ENCODE data around the gene CROCC. TPM values are rescaled to one million over a fixed set of nuclear protein-coding genes. Genes with fewer than 3 reads are reported as not detected.

The CROCC gene
- polyA plus RNA-seq, 1 donor (not counting 4 experiments of a cell fraction or from before 2014, with no cell fraction given): 8.2 TPM

DNA sequence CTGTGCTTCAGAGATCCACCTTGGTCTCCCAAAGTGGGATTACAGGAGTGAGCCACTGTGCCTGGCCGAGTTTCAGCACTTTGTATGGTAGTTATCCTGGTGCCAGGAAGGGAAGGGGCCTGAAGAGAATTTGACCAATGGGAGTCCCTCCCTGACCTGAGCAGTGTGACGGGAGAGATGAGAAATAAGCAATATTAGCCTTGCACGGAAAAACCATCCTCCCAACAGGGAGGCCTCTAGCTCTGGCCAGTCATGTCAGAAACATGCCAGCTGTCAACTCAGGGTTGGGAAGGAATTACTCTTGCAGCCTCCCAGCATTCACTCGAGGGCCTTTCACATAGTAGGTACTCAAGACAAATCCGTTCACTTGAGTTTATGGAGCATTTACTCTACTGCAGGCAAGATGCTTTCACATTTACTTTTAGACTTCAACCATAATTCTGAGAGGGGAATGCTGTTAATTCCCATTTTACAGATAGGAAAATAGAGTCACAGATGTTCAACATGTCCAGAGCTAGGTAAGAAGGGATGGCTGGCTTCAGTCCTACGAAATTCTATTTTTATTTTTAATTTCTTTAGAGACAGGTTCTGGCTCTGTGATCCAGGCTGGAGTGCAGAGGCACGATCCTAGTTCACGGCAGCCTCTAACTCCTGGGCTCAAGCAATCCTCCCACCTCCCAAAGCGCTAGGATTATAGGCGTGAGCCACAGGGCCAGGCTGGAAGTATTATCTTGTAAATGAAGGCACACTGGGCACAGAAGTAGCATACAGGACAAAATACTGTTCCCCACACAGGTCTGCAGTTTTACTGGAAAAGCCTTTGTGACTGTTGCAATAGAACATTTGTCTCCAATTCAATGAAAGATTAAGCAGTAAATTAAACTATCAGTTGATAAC, 93.2 kb downstream of the CROCC start:
- Histone ChIP-seq H3K9me1 (ENCODE audit: control insufficient read depth, extremely low read depth, insufficient read depth, low read length) (peaks cover 2% of the 10 kb centered on the region), H3K9me3 (ENCODE audit: control insufficient read depth, low read depth, low read length) (no peaks in the 10 kb centered on the region), H3K4me3 (ENCODE audit: control insufficient read depth in 2 of 3, extremely low read depth in 1 of 3, insufficient read depth in 2 of 3, low read depth in 1 of 3, low read length in 3 of 3) (no peak overlapping the region), H2AFZ (ENCODE audit: control insufficient read depth, low read length) (no peak overlapping the region), H3K4me1 (ENCODE audit: control insufficient read depth, extremely low read depth, insufficient read depth, low read length) (peaks cover 33% of the 10 kb centered on the region), H3K9ac (ENCODE audit: control insufficient read depth, extremely low read depth, insufficient read depth, low read length) (no peak overlapping the region), H3K79me2 (ENCODE audit: control insufficient read depth, insufficient read depth, low read length) (peaks cover 9% of the 10 kb centered on the region), H4K20me1 (ENCODE audit: control insufficient read depth, extremely low read depth, insufficient read depth, low read length) (peaks cover 4% of the 10 kb centered on the region), H3K27me3 (ENCODE audit: control insufficient read depth, extremely low read depth, insufficient read depth, low read length) (no peaks in the 10 kb centered on the region), H3K36me3 (ENCODE audit: control insufficient read depth in 2 of 2, extremely low read depth in 1 of 2, insufficient read depth in 2 of 2, low read length in 2 of 2) (peaks cover 8 to 10% of the 10 kb centered on the region in 2 experiments), H3K4me2 (ENCODE audit: control insufficient read depth, extremely low read depth, insufficient read depth, low read depth, low read length) (no peak overlapping the region), H3K27ac (ENCODE audit: control insufficient read depth, insufficient read depth, low read length) (no peak overlapping the region)
- dilution Hi-C loops (cut with MboI; ENCODE audit: extremely low pct_ligation_motif_present, low sequenced_read_pairs): no loop called here
- FAIRE-seq: no peak
- TF ChIP-seq EZH2 (IDR thresholded peaks at IDR 0.05; ENCODE audit: low read length): no peak
- TF ChIP-seq, protein P1, sequence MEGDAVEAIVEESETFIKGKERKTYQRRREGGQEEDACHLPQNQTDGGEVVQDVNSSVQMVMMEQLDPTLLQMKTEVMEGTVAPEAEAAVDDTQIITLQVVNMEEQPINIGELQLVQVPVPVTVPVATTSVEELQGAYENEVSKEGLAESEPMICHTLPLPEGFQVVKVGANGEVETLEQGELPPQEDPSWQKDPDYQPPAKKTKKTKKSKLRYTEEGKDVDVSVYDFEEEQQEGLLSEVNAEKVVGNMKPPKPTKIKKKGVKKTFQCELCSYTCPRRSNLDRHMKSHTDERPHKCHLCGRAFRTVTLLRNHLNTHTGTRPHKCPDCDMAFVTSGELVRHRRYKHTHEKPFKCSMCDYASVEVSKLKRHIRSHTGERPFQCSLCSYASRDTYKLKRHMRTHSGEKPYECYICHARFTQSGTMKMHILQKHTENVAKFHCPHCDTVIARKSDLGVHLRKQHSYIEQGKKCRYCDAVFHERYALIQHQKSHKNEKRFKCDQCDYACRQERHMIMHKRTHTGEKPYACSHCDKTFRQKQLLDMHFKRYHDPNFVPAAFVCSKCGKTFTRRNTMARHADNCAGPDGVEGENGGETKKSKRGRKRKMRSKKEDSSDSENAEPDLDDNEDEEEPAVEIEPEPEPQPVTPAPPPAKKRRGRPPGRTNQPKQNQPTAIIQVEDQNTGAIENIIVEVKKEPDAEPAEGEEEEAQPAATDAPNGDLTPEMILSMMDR (optimal IDR thresholded peaks at IDR 0.05 in 1 of 3, IDR thresholded peaks at IDR 0.05 in 1 of 3, conservative IDR thresholded peaks at IDR 0.05 in 1 of 3; ENCODE audit: extremely low read depth in 1 of 3, insufficient read depth in 2 of 3, low read length in 3 of 3): no peak
- DNase-seq (ENCODE audit: low read depth, low spot score): no peak

DNA sequence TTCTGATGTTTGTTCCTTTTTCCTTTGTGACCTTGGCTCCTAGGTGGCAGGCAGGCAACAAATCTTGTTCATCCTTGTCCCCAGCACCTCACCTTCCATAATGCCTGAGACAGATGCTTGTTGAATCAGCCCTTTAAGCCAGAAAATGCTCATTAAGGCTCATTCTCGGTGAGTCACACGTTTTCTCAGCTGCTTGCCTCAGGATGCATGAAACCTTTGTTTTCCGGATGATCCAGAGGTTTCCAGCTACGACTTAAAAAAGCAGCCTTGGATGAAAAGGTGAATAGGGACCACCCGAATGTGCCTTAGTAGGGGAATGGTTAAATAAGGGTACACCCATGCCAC, 94.6 kb downstream of the CROCC start:
- dilution Hi-C loops (cut with MboI; ENCODE audit: extremely low pct_ligation_motif_present, low sequenced_read_pairs): no loop called here
- TF ChIP-seq EZH2 (IDR thresholded peaks at IDR 0.05; ENCODE audit: low read length): no peak
- TF ChIP-seq, protein P1 (optimal IDR thresholded peaks at IDR 0.05 in 1 of 3, IDR thresholded peaks at IDR 0.05 in 1 of 3, conservative IDR thresholded peaks at IDR 0.05 in 1 of 3; ENCODE audit: extremely low read depth in 1 of 3, insufficient read depth in 2 of 3, low read length in 3 of 3): no peak
- DNase-seq (ENCODE audit: low read depth, low spot score) (no peak), FAIRE-seq (peak; percentile 98)
- Histone ChIP-seq H3K4me2 (ENCODE audit: control insufficient read depth, extremely low read depth, insufficient read depth, low read depth, low read length) (no peak overlapping the region), H4K20me1 (ENCODE audit: control insufficient read depth, extremely low read depth, insufficient read depth, low read length) (no peaks in the 10 kb centered on the region), H2AFZ (ENCODE audit: control insufficient read depth, low read length) (no peak overlapping the region), H3K36me3 (ENCODE audit: control insufficient read depth in 2 of 2, extremely low read depth in 1 of 2, insufficient read depth in 2 of 2, low read length in 2 of 2) (peaks cover 11 to 20% of the 10 kb centered on the region in 2 experiments), H3K9me3 (ENCODE audit: control insufficient read depth, low read depth, low read length) (no peaks in the 10 kb centered on the region), H3K4me1 (ENCODE audit: control insufficient read depth, extremely low read depth, insufficient read depth, low read length) (peaks cover 23% of the 10 kb centered on the region), H3K9ac (ENCODE audit: control insufficient read depth, extremely low read depth, insufficient read depth, low read length) (no peak overlapping the region), H3K27ac (ENCODE audit: control insufficient read depth, insufficient read depth, low read length) (no peak overlapping the region), H3K27me3 (ENCODE audit: control insufficient read depth, extremely low read depth, insufficient read depth, low read length) (no peaks in the 10 kb centered on the region), H3K4me3 (ENCODE audit: control insufficient read depth in 2 of 3, extremely low read depth in 1 of 3, insufficient read depth in 2 of 3, low read depth in 1 of 3, low read length in 3 of 3) (no peak overlapping the region), H3K79me2 (ENCODE audit: control insufficient read depth, insufficient read depth, low read length) (no peaks in the 10 kb centered on the region), H3K9me1 (ENCODE audit: control insufficient read depth, extremely low read depth, insufficient read depth, low read length) (peaks cover 2% of the 10 kb centered on the region)
